GM12873 (cell line): Measurements from ENCODE around the gene DHX30.

ENCODE experiments used
- CTCF ChIP-seq: IDR thresholded peaks from 2 replicates; pipeline ENCODE4 v1.5.1; 2012; ENCODE audit warnings: low read depth, mild to moderate bottlenecking, moderate library complexity, low read length, control low read depth; ENCODE audit not compliant: insufficient read depth; ENCODE audit errors: missing control alignments

Gene DHX30

GRCh38 chr3:47891613-47892005 is 88.7 kb downstream of the DHX30 start:
- no peak for TF ChIP-seq CTCF

DNA sequence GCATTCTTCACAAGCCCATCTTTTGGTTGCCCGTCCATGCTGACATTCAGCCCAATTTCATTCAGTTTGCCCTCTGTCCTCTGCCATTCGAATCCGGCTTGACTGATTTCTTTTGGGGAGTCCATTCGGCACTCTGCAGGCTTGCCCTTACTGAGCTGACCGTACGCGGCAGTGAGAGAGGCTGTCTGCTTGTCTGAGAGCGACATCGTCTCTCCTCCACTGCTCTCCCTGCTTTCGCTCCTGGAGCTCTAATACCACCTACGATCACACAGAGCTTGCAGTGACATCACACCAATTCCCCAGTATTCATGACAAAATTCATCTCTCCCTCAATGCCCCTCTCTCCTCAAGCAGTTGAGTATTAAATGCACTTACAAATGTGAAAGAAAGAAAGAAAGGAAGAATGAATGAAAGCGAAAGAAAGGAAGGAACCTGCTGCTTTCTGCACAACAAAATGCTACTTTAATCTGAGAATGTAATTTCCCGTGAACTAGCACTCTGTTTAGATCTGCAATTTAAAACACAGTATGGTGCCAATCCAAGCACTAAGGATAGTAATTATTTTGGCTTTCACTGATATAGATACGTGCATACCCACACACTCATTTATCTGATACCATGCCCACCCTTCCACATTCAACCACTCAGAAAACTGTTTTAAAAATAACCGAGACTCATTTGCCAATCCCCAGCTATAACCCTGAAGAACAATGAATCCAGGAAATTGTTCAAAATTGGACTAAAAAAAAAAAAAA is 89.5 kb downstream of the DHX30 start:
- no peak for TF ChIP-seq CTCF

- no peak for TF ChIP-seq CTCF
Measured at GRCh38 chr3:47895241-47895640, 92.3 kb downstream of the DHX30 start.

- TF ChIP-seq CTCF: no peak
Measured at GRCh38 chr3:47896736-47897135, 93.8 kb downstream of the DHX30 start.

DNA sequence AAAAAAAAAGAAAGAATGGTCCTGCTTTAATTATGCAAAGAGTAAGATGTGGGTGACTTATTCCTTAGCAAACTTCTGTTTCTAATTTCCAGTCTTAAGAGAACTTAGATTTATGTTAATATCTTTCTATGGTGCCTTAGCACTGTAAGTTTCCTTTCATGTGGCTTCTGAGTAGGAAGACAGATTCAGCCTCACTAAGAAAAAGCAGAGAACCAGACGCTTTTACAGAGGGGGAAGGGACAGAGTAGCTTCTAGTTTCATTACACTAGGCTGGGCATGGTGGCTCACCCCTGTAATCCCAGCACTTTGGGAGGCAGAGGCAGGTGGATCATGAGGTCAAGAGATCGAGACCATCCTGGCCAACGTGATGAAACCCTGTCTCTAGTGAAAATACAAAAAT is 95.0 kb downstream of the DHX30 start:
- no peak for TF ChIP-seq CTCF

GRCh38 chr3:47899495-47900108 is 96.7 kb downstream of the DHX30 start:
- no peak for TF ChIP-seq CTCF
